Bronchus fibroblast of lung (primary cell): ENCODE results near the gene TADA2A. TPM values are rescaled to one million over a fixed set of nuclear protein-coding genes. Genes with fewer than 3 reads are reported as not detected.

Experiments used
- total RNA-seq: library from RNA; depleted of rRNA; stranded (reverse); fragments of >200 nt; gene quantifications from 2 replicates; pipeline ENCODE4 v1.2.3, GENCODE V29; 2015

The TADA2A gene, protein sequence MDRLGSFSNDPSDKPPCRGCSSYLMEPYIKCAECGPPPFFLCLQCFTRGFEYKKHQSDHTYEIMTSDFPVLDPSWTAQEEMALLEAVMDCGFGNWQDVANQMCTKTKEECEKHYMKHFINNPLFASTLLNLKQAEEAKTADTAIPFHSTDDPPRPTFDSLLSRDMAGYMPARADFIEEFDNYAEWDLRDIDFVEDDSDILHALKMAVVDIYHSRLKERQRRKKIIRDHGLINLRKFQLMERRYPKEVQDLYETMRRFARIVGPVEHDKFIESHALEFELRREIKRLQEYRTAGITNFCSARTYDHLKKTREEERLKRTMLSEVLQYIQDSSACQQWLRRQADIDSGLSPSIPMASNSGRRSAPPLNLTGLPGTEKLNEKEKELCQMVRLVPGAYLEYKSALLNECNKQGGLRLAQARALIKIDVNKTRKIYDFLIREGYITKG
- total RNA-seq, result 11.8 and 19.0 TPM in 2 replicates

DNA sequence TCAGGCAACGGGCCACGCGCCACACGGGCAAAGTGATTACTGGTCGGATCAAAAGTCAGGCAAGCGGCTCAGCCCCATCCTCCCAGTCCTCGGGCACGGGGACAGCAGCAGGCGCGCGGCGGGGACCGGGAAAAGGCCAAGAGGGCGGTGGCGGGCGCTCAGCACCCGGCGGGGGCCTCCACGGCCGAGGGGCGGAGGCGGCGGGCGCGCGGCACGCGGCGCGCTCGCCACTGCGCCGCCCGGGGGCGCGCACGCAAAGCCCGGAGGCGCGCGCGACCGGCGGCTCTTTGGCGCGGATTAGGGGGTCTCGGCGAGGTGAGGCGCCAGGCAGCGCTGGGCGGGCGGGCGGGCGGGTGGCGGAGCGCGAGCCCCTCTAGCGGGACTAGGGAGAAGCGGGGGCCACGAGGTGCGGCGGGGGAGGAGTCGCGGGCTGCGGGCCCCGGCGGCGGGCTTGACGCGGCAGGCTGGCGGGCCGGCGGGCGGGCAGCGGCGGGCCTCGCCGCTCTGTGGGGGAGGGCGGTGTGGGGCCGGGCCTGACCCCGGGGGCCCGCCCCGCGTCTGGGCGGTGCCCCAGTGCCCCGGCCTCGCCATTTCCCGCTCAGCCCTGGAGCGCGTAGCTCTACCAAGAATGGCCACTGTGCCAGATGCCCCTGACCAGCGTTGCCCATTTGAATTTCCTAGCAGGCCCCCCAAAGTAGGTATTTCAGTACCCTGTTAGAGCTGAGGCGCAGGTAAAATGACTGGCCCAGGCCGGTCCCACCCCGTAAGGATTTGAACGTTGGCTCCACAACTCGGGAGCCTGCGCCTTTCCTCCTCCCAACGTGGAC, at the start of gene TADA2A, which contains the start of gene ACACA:
TADA2A (plus strand) TSS at position 252 of the 827 bp plus-strand sequence. CDS start 4,480 bp downstream, outside the sequence.
ACACA (minus strand) TSS at position 202 of the 827 bp plus-strand sequence. CDS start 537 bp downstream, outside the sequence.

DNA sequence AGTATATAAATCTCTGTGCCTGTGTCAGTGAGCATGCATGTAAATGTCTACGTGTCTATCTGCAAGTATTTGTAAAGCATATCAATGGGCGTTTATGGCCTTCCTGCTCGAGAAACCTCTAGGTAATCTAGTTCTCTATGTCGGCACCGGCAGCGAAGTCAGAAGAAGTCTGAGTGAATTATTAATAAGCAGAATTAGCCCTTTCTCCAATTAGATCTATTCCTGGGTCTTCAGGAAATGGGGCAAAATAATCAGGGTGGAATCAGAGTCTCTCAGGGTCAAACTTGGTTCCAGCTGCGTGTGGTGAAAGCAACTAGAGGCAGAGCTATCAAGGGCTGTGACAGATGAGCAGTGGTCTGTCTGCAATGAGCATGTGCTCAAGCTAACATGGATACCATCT, 31.0 kb upstream of the TADA2A start, which contains the start of gene C17orf78:
C17orf78 (plus strand) TSS at position 280 of the 400 bp plus-strand sequence; CDS start at position 388, 108 bp downstream.

DNA sequence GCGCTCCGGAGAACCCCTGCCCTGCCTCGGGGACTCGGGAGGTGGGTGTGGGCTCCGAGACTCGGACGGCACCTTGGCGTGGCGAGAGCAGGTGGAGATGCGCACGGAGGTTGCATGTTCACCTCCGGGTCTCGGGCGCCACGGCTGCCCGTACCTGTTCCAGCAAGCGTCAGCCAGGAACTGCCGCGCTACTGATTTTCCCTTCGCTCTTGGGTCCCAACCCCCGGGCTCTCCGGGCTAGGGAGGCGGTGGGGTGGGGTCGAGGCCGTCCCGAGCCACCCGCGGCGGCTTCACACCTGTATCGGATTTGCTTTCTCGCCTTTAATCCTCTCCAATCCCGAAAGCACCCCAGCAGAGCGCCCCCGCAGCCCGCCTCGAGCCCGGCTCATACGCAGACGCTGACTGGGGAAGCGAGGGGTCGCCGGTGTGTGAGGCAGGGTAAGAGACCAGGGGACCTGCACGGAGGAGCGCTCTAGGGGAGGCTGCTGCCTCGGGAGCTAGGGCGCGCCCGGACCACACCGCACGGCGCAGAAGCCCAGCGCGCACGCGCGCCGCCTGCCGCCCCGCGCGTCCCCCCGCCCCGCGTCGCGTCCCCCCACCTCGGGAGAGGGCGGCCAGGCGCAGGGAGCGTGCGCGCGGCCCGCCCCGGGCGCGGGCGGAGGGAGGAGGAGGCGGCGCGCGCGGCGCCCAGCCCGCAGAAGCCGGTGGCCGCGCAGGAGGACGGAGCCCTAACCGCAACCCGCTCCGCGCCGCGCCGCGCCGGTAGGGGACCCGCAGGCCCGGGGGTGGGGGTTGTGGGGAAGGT, 82.7 kb downstream of the TADA2A start, which contains the start of gene DUSP14:
DUSP14 (plus strand) TSS at position 695 of the 805 bp plus-strand sequence. CDS start 22,382 bp downstream, outside the sequence.

Other genes starting within 250 kb of the TADA2A start
- gene C17orf78, start 30.9 kb upstream of the TADA2A start, total RNA-seq, result not detected in 2 replicates
- 39.8 and 42.7 TPM in 2 replicates for gene ACACA, start 50 bp upstream of the TADA2A start, total RNA-seq
- 47.4 and 49.6 TPM in 2 replicates for gene DUSP14, start 83.0 kb downstream of the TADA2A start, total RNA-seq
- 9.4 and 10.3 TPM in 2 replicates for gene SYNRG, start 202.5 kb downstream of the TADA2A start, total RNA-seq
- gene DDX52, start 236.6 kb downstream of the TADA2A start, total RNA-seq, result 12.0 and 12.6 TPM in 2 replicates